Measurements from ENCODE around the gene CABLES1. TPM values are rescaled to one million over a fixed set of nuclear protein-coding genes. Genes with fewer than 3 reads are reported as not detected.

Gene CABLES1
- total and polyA plus RNA-seq, 2 of the 8 experiments (the other 6 are each of a cell fraction or from before 2014, with no cell fraction given) = 9.2 to 26.4 TPM

DNA sequence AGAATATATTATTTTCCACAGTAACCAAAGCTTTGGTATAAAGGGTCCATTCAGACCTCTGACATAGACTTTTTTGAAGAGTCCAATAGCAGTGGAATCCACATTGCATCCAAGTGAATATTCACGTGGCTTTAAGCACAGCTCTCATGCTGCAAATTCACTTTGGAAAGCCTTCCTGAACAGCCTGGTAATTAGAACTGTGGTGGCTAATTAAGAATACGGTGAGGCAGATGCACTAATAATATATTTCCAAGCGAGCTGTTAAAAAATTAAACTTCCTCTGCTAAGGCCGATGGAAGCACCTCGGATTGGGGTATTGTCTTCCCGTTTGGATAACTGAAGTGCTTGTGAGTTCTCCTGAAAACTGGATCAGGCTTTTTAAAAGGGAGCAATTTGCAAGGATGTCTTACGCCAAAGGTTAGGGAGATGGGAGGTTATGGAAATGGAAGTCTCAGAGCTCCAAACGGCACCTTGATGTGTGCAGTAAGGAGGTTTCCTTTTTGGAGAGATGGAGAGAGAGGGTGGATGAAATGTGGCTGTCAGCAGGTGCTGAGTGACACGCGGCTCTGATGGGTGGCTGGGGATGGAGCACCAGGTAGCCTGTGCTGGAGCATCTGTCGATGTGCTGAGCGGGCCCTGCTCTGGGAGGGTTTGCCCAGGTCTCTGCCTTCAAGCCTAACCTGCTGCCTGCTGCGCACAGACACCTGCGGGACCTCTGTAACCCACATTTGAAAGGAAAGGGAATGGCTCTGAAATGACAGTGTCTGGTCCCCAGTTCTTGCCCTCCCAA is 37.5 kb downstream of the CABLES1 start:
- Histone ChIP-seq H3K36me3 (ENCODE audit: control insufficient read depth in 2 of 4, insufficient read depth in 4 of 4, low read length in 3 of 4) (no peaks in the 10 kb centered on the region), H3K23ac (ENCODE audit: insufficient read length) (no peak overlapping the region), H3K27me3 (replicated peaks in 1 of 4; ENCODE audit: control insufficient read depth in 3 of 4, extremely low read depth in 1 of 4, insufficient read depth in 3 of 4, low read length in 3 of 4) (no peaks in the 10 kb centered on the region), H3K14ac (ENCODE audit: insufficient read length) (no peak overlapping the region), H2BK20ac (ENCODE audit: low read length) (no peak overlapping the region), H2BK5ac (ENCODE audit: low read depth, low read length) (no peak overlapping the region; the same call in 1 of the 2 replicates), H4K8ac (ENCODE audit: extremely low read depth, insufficient read depth, low read length) (no peak overlapping the region), H2BK12ac (ENCODE audit: low read depth, low read length) (no peak overlapping the region; the same call in 1 of the 2 replicates), H3K79me1 (ENCODE audit: low read depth, low read length) (peaks cover 24% of the 10 kb centered on the region), H3K4me1 (replicated peaks in 1 of 4; ENCODE audit: control insufficient read depth in 3 of 4, insufficient read depth in 4 of 4, low read length in 3 of 4) (peaks cover 15 to 37% (median 31%) of the 10 kb centered on the region in 4 experiments), H2AFZ (ENCODE audit: low read length) (no peak overlapping the region), H2BK120ac (replicated peaks; ENCODE audit: low read depth, low read length) (no peak overlapping the region), H3K4me2 (ENCODE audit: insufficient read depth in 1 of 2, low read depth in 2 of 2, low read length in 2 of 2) (no peak overlapping the region), H4K91ac (replicated peaks; ENCODE audit: insufficient read length, low read length) (no peak overlapping the region), H3K23me2 (ENCODE audit: low read depth, low read length) (no peaks in the 10 kb centered on the region), H3K4ac (replicated peaks; ENCODE audit: insufficient read length, low read depth, low read length) (no peak overlapping the region), H3K9ac (replicated peaks in 1 of 4; ENCODE audit: extremely low read depth in 1 of 4, low read depth in 3 of 4, low read length in 3 of 4) (no peak overlapping the region; a peak in 1 of 7 replicates), H4K20me1 (replicated peaks in 1 of 2; ENCODE audit: control insufficient read depth in 1 of 2, insufficient read depth in 2 of 2, low read length in 2 of 2) (peaks cover 0 to 1% of the 10 kb centered on the region in 2 experiments), H2AK5ac (ENCODE audit: low read depth, low read length) (peak overlapping the region; percentile 29; the same call in 1 of the 2 replicates), H3K9me3 (ENCODE audit: insufficient read depth in 2 of 2, low read depth in 1 of 2, low read length in 1 of 2) (no peaks in the 10 kb centered on the region), H2BK15ac (ENCODE audit: low read length) (no peak overlapping the region), H3K27ac (ENCODE audit: low read depth, low read length) (no peak overlapping the region), H3K18ac (ENCODE audit: extremely low read depth, low read length) (no peak overlapping the region), H3K56ac (replicated peaks; ENCODE audit: insufficient read length, low read depth, low read length) (no peak overlapping the region), H3K79me2 (ENCODE audit: control insufficient read depth in 1 of 2, insufficient read depth in 2 of 2, low read length in 2 of 2) (peaks cover 0 to 76% of the 10 kb centered on the region in 2 experiments; a peak in 2 of 4 replicates), H4K5ac (ENCODE audit: insufficient read length, low read depth, low read length) (no peak overlapping the region), H3K4me3 (ENCODE audit: extremely low read depth in 1 of 4, insufficient read depth in 2 of 4, low read depth in 3 of 4, low read length in 4 of 4) (no peak overlapping the region)
- ChIA-PET CTCF (ENCODE audit: partially characterized antibody) (interaction anchor here (0.6 to 2.0 kb wide), 6 partner anchors 10 to 108 kb away, joined by 3 to 8 read pairs (median 4); no protein-coding TSS in a partner anchor), POLR2A (ENCODE audit: partially characterized antibody) (no interaction called here)
- no peak for FAIRE-seq
- DNase-seq (ENCODE audit: low read depth in 1 of 2, low spot score in 2 of 2) = no peak
- TF ChIP-seq TCF12 (IDR thresholded peaks at IDR 0.05; ENCODE audit: low read depth, low read length) (no peak), YY1 (IDR thresholded peaks at IDR 0.05; ENCODE audit: low read depth, low read length) (no peak), CEBPB (IDR thresholded peaks at IDR 0.05; ENCODE audit: low read depth, low read length) (no peak), JUND (IDR thresholded peaks at IDR 0.05; ENCODE audit: low read length) (no peak)
- WGBS, 2 experiments (ENCODE audit: extremely low coverage in 1 of 2, insufficient coverage in 1 of 2, insufficient read length in 1 of 2, insufficient replicate concordance in 2 of 2, low coverage in 1 of 2, low lambda C conversion rate in 2 of 2, missing lambda C conversion rate in 1 of 2) = 84% methylated on average over 14 of the region's 14 CpGs; no CpG with 5 or more reads in 1 of the 2 experiments
